Lower leg skin (tissue), 4 donors: Measurements from ENCODE around the gene CHD5. TPM values are rescaled to one million over a fixed set of nuclear protein-coding genes. Genes with fewer than 3 reads are reported as not detected.

Experiments
- DNase-seq, 2 donors: peaks; one replicate each; pipeline ENCODE4 v3.0.0-alpha.2; 2019; ENCODE audit warnings: low spot score in 2 of 2
- H3K4me3 ChIP-seq: fragments of 200-600 bp; sonication (generic); 2 replicates; pipeline ENCODE4 v1.5.1; 2017; ENCODE audit warnings: mild to moderate bottlenecking, low read depth; ENCODE audit not compliant: poor library complexity, severe bottlenecking
- CTCF ChIP-seq, 3 donors: fragments of 450-650 bp; IDR thresholded peaks; one replicate each; pipeline ENCODE4 v1.5.1; 2016; ENCODE audit warnings: antibody characterized with exemption in 3 of 3, mild to moderate bottlenecking in 3 of 3, moderate library complexity in 2 of 3
- POLR2A ChIP-seq, 2 donors: fragments of 450-650 bp; IDR thresholded peaks; one replicate each; pipeline ENCODE4 v1.6.1; 2016 to 2017; ENCODE audit warnings: antibody characterized with exemption in 2 of 2, mild to moderate bottlenecking in 1 of 2, moderate library complexity in 1 of 2
- WGBS, 2 donors: methylation state at CpG; one replicate each; pipeline ENCODE4 v1.1.5; 2018; 5-methylcytosine and 5-hydroxymethylcytosine counted together
- intact Hi-C: fragments of 100-400 bp; cut with DNase I; formaldehyde crosslinking; loops from one replicate; pipeline ENCODE4 v1.15.0; 2023; ENCODE audit warnings: low total_unique reads
- total RNA-seq, 4 donors: library from RNA; depleted of rRNA; stranded (reverse); fragments of >200 nt; gene quantifications; one replicate each; pipeline ENCODE4 v1.1.0, GENCODE V29; 2016

The CHD5 gene
- total RNA-seq, 4 donors from 2014 or later, result 0.04 to 0.27 (median 0.13) TPM; not detected in 1

GRCh38 chr1:6172549-6172948 is 7.6 kb downstream of the CHD5 start:
- intact Hi-C loops, result no loop called here
- 73 to 83% methylated on average over 10 of the region's 10 CpGs for whole genome bisulfite sequencing, 2 donors
- H3K4me3 ChIP-seq, result no peak overlapping the region
- TF ChIP-seq CTCF (IDR thresholded peaks at IDR 0.05), result no peak
- no peak for TF ChIP-seq POLR2A (IDR thresholded peaks at IDR 0.05)
- DNase-seq, result no peak

GRCh38 chr1:6171548-6172124 is 8.5 kb downstream of the CHD5 start:
- no peak overlapping the region for H3K4me3 ChIP-seq
- 42 to 44% methylated on average over 10 of the region's 10 CpGs for WGBS, 2 donors
- no peak for TF ChIP-seq CTCF (IDR thresholded peaks at IDR 0.05)
- TF ChIP-seq POLR2A (IDR thresholded peaks at IDR 0.05), result no peak
- intact Hi-C loops, result no loop called here
- DNase-seq, result no peak

- WGBS, 2 donors, result 44 to 49% methylated on average over 18 to 19 of the region's 19 CpGs
- intact Hi-C loops, result no loop called here
- H3K4me3 ChIP-seq, result no peak overlapping the region
- no peak for DNase-seq
- TF ChIP-seq POLR2A (IDR thresholded peaks at IDR 0.05) (no peak), CTCF (IDR thresholded peaks at IDR 0.05) (no peak)
Observed at GRCh38 chr1:6170742-6171201, 9.3 kb downstream of the CHD5 start.

GRCh38 chr1:6170116-6170741 is 9.9 kb downstream of the CHD5 start:
- DNase-seq, result no peak
- intact Hi-C loops, result no loop called here
- TF ChIP-seq CTCF (IDR thresholded peaks at IDR 0.05), result no peak
- TF ChIP-seq POLR2A (IDR thresholded peaks at IDR 0.05), result no peak
- 63 to 64% methylated on average over 7 to 15 of the region's 16 CpGs for WGBS, 2 donors
- no peak overlapping the region for H3K4me3 ChIP-seq

GRCh38 chr1:6168947-6169586 is 11.1 kb downstream of the CHD5 start:
- WGBS, 2 donors, result 71 to 77% methylated on average over 18 of the region's 18 CpGs
- TF ChIP-seq POLR2A (IDR thresholded peaks at IDR 0.05), result no peak
- TF ChIP-seq CTCF (IDR thresholded peaks at IDR 0.05), result no peak
- intact Hi-C loops, result no loop called here
- no peak for DNase-seq
- H3K4me3 ChIP-seq, result no peak overlapping the region
